T-cell (primary cell): ENCODE results near the gene IFNAR1. TPM values are rescaled to one million over a fixed set of nuclear protein-coding genes. Genes with fewer than 3 reads are reported as not detected.
A peak's percentile ranks its signal among the peaks of the same experiment; 100 is the strongest.
"Not testable (repeated sequence)": the region's sequence is repeated elsewhere in the genome, so short reads cannot be mapped to it uniquely, and the experiment has no call there.

Source experiments
- ATAC-seq, 4 experiments: fragments of 200-7000 bp in 3 of 4; fragments of 150-1000 bp in 1 of 4; cut with Tn5 transposase; replicated peaks in 1 of 4; 1 replicate in 3 of 4; 2 replicates in 1 of 4; pipeline ENCODE4 v1.10.0; 2021; ENCODE audit warnings: moderate library complexity in 3 of 4, mild to moderate bottlenecking in 2 of 4, moderate number of reproducible peaks in 1 of 4
- CTCF ChIA-PET, 2 donors: fragments of 300-600 bp; sonication (Branson Sonifier 250); formaldehyde crosslinking; loops; one replicate each; lab custom pipeline; 2022; ENCODE audit warnings: antibody characterized with exemption in 2 of 2; lab: Charles Lee
- POLR2A ChIA-PET, 2 donors: fragments of 300-600 bp; sonication (Branson Sonifier 250); formaldehyde crosslinking; loops; one replicate each; lab custom pipeline; 2022; ENCODE audit warnings: antibody characterized with exemption in 2 of 2; lab: Charles Lee
- DNase-seq, 35 experiments: peaks; one replicate each; pipeline versions ENCODE4 v3.0.0 to v3.0.0-alpha.2; 2013 to 2023
- H3K27ac ChIP-seq: one replicate; pipeline ENCODE4 v1.5.1; 2013; ENCODE audit warnings: low read length
- H3K27me3 ChIP-seq, 2 experiments: replicated peaks in 1 of 2; 1 replicate in 1 of 2; 2 replicates in 1 of 2; pipeline versions ENCODE4 v1.6.1 to v1.7.0; 2013; ENCODE audit warnings: low read length in 1 of 2, mixed read lengths in 1 of 2; ENCODE audit not compliant: control insufficient read depth in 2 of 2, insufficient read depth in 2 of 2; ENCODE audit errors: extremely low read depth in 1 of 2
- H3K36me3 ChIP-seq, 2 donors: 1 replicate in 1 of 2; 2 replicates in 1 of 2; pipeline versions ENCODE4 v1.6.1 to v1.7.0; 2013; ENCODE audit warnings: low read length in 1 of 2; ENCODE audit not compliant: control insufficient read depth in 2 of 2, insufficient read depth in 1 of 2; ENCODE audit errors: extremely low read depth in 1 of 2
- H3K4me1 ChIP-seq, 2 experiments: 1 replicate in 1 of 2; 2 replicates in 1 of 2; pipeline versions ENCODE4 v1.6.1 to v1.7.0; 2013; ENCODE audit warnings: low read length in 2 of 2, mixed read lengths in 1 of 2; ENCODE audit not compliant: insufficient read depth in 2 of 2, control insufficient read depth in 1 of 2; ENCODE audit errors: extremely low read depth in 1 of 2
- H3K4me3 ChIP-seq, 2 donors: 1 replicate in 1 of 2; 2 replicates in 1 of 2; pipeline versions ENCODE4 v1.5.1 to v1.7.0; 2013; ENCODE audit warnings: mild to moderate bottlenecking in 2 of 2, low read length in 1 of 2, moderate library complexity in 1 of 2; ENCODE audit not compliant: control insufficient read depth in 1 of 2; ENCODE audit errors: extremely low read depth in 1 of 2
- H3K9me3 ChIP-seq: 2 replicates; pipeline ENCODE4 v1.7.0; 2013
- H3K27ac Mint-ChIP-seq, 2 donors: one replicate each; pipeline ENCODE4 v1.8.0; 2020 to 2021; ENCODE audit warnings: mild to moderate bottlenecking in 2 of 2, mixed read lengths in 2 of 2
- H3K27me3 Mint-ChIP-seq, 2 donors: one replicate each; pipeline ENCODE4 v1.8.0; 2021 to 2022; ENCODE audit warnings: mixed read lengths in 2 of 2
- H3K36me3 Mint-ChIP-seq: one replicate; pipeline ENCODE4 v1.8.0; 2021; ENCODE audit warnings: mixed read lengths
- H3K4me1 Mint-ChIP-seq, 3 donors: one replicate each; pipeline ENCODE4 v1.8.0; 2020 to 2022; ENCODE audit warnings: mixed read lengths in 3 of 3, mild to moderate bottlenecking in 1 of 3
- H3K4me3 Mint-ChIP-seq, 3 donors: one replicate each; pipeline ENCODE4 v1.8.0; 2020 to 2022; ENCODE audit warnings: mild to moderate bottlenecking in 3 of 3, mixed read lengths in 3 of 3, moderate library complexity in 3 of 3
- H3K9me3 Mint-ChIP-seq, 3 donors: one replicate each; pipeline ENCODE4 v1.8.0; 2020 to 2022; ENCODE audit warnings: mixed read lengths in 3 of 3
- WGBS: methylation state at CpG from one replicate; pipeline ENCODE4 v1.1.5; 2013; ENCODE audit warnings: missing lambda C conversion rate; ENCODE audit not compliant: insufficient coverage; 5-methylcytosine and 5-hydroxymethylcytosine counted together
- total RNA-seq, 35 experiments: library from RNA in 6 of 35; stranded (reverse) in 6 of 35; fragments of 120-200 nt in 1 of 35; gene quantifications; one replicate each; pipeline versions ENCODE4 v1.2.1 to v1.2.4 and lab custom pipeline; 2013 to 2026

Gene IFNAR1
- total RNA-seq, 5 donors from 2014 or later (not counting 1 experiment from before 2014, with no cell fraction given) = 22.1 to 51.1 (median 45.6) TPM

- Mint-ChIP-seq H3K9me3 (peaks cover 0 to 12% (median 8%) of the 10 kb centered on the region in 3 donors), H3K4me1 (peaks cover 20 to 21% (median 21%) of the 10 kb centered on the region in 3 donors)
- DNase-seq, H3K9me3 ChIP-seq, H3K27ac ChIP-seq, H3K27me3 Mint-ChIP-seq, H3K27me3 ChIP-seq, H3K36me3 Mint-ChIP-seq, H3K36me3 ChIP-seq, H3K4me3 Mint-ChIP-seq, H3K27ac Mint-ChIP-seq, ATAC-seq, H3K4me3 ChIP-seq: not testable (repeated sequence)
- ChIA-PET CTCF (interaction anchor here in 1 of 2 donors (0.6 to 0.8 kb wide), 3 partner anchors 10 to 167 kb away, joined by 3 read pairs; no protein-coding TSS in a partner anchor), POLR2A (interaction anchor here in 1 of 2 donors (0.6 kb wide), 1 partner anchor 12 kb away, joined by 3 read pairs; no protein-coding TSS in a partner anchor)
- peaks cover 0 to 15% of the 10 kb centered on the region in 2 experiments for H3K4me1 ChIP-seq
- 78% methylated on average over 5 of the region's 10 CpGs for WGBS
Observed at GRCh38 chr21:33363911-33364609, 39.3 kb downstream of the IFNAR1 start.

GRCh38 chr21:33364830-33365229 lies 40.1 kb downstream of the IFNAR1 start:
- H3K36me3 ChIP-seq = no peaks in the 10 kb centered on the region
- WGBS = 80% methylated on average over 2 of the region's 5 CpGs
- H3K4me3 ChIP-seq = no peak overlapping the region
- peaks cover 0 to 15% of the 10 kb centered on the region in 2 experiments for H3K4me1 ChIP-seq
- H3K27me3 ChIP-seq = no peaks in the 10 kb centered on the region
- Mint-ChIP-seq H3K27me3 (no peaks in the 10 kb centered on the region), H3K27ac (no peak overlapping the region), H3K4me3 (no peak overlapping the region), H3K36me3 (peaks cover 6% of the 10 kb centered on the region), H3K9me3 (peaks cover 0 to 12% (median 8%) of the 10 kb centered on the region in 3 donors), H3K4me1 (peaks cover 20 to 23% (median 21%) of the 10 kb centered on the region in 3 donors)
- H3K9me3 ChIP-seq = no peaks in the 10 kb centered on the region
- CTCF ChIA-PET = no interaction called here
- ATAC-seq (no peak), DNase-seq (no peak)
- no peak overlapping the region for H3K27ac ChIP-seq
- POLR2A ChIA-PET = no interaction called here

- Histone ChIP-seq H3K36me3 (no peaks in the 10 kb centered on the region), H3K9me3 (no peaks in the 10 kb centered on the region), H3K27me3 (peaks cover 0 to 2% of the 10 kb centered on the region in 2 experiments), H3K4me1 (peaks cover 0 to under 1% of the 10 kb centered on the region in 2 experiments), H3K27ac (no peak overlapping the region), H3K4me3 (no peak overlapping the region)
- Mint-ChIP-seq H3K4me3 (no peak overlapping the region), H3K27me3 (no peaks in the 10 kb centered on the region), H3K9me3 (peaks cover 0 to 12% (median 8%) of the 10 kb centered on the region in 3 donors), H3K27ac (peak overlapping the region in 1 of 2 donors; percentile 15), H3K36me3 (peaks cover 6% of the 10 kb centered on the region), H3K4me1 (peaks cover 4 to 9% (median 5%) of the 10 kb centered on the region in 3 donors)
- ChIA-PET POLR2A (no interaction called here), CTCF (interaction anchor here in 1 of 2 donors (0.6 kb wide), 1 partner anchor 169 kb away, joined by 3 read pairs; no protein-coding TSS in a partner anchor)
- DNase-seq (no peak), ATAC-seq (no peak)
- whole genome bisulfite sequencing = 80% methylated on average over 1 of the region's 7 CpGs
Observed at GRCh38 chr21:33367309-33367973, 42.7 kb downstream of the IFNAR1 start.

GRCh38 chr21:33368124-33368523 lies 43.4 kb downstream of the IFNAR1 start:
- Mint-ChIP-seq H3K36me3 (peaks cover 6% of the 10 kb centered on the region), H3K4me3 (no peak overlapping the region), H3K27me3 (no peaks in the 10 kb centered on the region), H3K27ac (no peak overlapping the region), H3K4me1 (peaks cover 0 to 4% (median 0%) of the 10 kb centered on the region in 3 donors), H3K9me3 (peaks cover 0 to 12% (median 8%) of the 10 kb centered on the region in 3 donors)
- CTCF ChIA-PET = interaction anchor here in 1 of 2 donors (0.6 kb wide), 1 partner anchor 170 kb away, joined by 3 read pairs; no protein-coding TSS in a partner anchor
- H3K4me1 ChIP-seq = no peaks in the 10 kb centered on the region
- H3K27ac ChIP-seq = no peak overlapping the region
- H3K9me3 ChIP-seq = no peaks in the 10 kb centered on the region
- no peak overlapping the region for H3K4me3 ChIP-seq
- DNase-seq = no peak
- WGBS = 58% methylated on average over 2 of the region's 4 CpGs
- POLR2A ChIA-PET = no interaction called here
- ATAC-seq = no peak
- H3K27me3 ChIP-seq = peaks cover 0 to 5% of the 10 kb centered on the region in 2 experiments
- H3K36me3 ChIP-seq = no peaks in the 10 kb centered on the region

- no peak overlapping the region for H3K27ac ChIP-seq
- no peaks in the 10 kb centered on the region for H3K36me3 ChIP-seq
- H3K27ac Mint-ChIP-seq = no peak overlapping the region
- CTCF ChIA-PET = interaction anchor here in 1 of 2 donors (0.7 kb wide), 1 partner anchor 158 kb away, joined by 6 read pairs; no protein-coding TSS in a partner anchor
- peaks cover 0 to 12% (median 8%) of the 10 kb centered on the region in 3 donors for H3K9me3 Mint-ChIP-seq
- H3K27me3 Mint-ChIP-seq = no peaks in the 10 kb centered on the region
- no peak overlapping the region for H3K4me3 Mint-ChIP-seq
- H3K4me1 ChIP-seq = no peaks in the 10 kb centered on the region
- WGBS = no CpG with 5 or more reads among the region's 3 CpGs
- H3K36me3 Mint-ChIP-seq = peaks cover 6% of the 10 kb centered on the region
- H3K4me3 ChIP-seq = no peak overlapping the region
- no peaks in the 10 kb centered on the region for H3K9me3 ChIP-seq
- POLR2A ChIA-PET = interaction anchor here in 1 of 2 donors (0.6 kb wide), 1 partner anchor 91 kb away, joined by 3 read pairs; no protein-coding TSS in a partner anchor
- H3K27me3 ChIP-seq = peaks cover 0 to 9% of the 10 kb centered on the region in 2 experiments
- ATAC-seq (no peak), DNase-seq (no peak)
- H3K4me1 Mint-ChIP-seq = peaks cover 0 to 5% (median 0%) of the 10 kb centered on the region in 3 donors
Observed at GRCh38 chr21:33368576-33368975, 43.8 kb downstream of the IFNAR1 start.

GRCh38 chr21:33369586-33369985 lies 44.8 kb downstream of the IFNAR1 start:
- Mint-ChIP-seq H3K9me3 (peaks cover 0 to 12% (median 8%) of the 10 kb centered on the region in 3 donors), H3K4me1 (peaks cover 0 to 12% (median 2%) of the 10 kb centered on the region in 3 donors), H3K4me3 (no peak overlapping the region), H3K27ac (no peak overlapping the region), H3K27me3 (no peaks in the 10 kb centered on the region), H3K36me3 (peaks cover 6% of the 10 kb centered on the region)
- Histone ChIP-seq H3K27me3 (peaks cover 0 to 10% of the 10 kb centered on the region in 2 experiments), H3K36me3 (no peaks in the 10 kb centered on the region), H3K4me3 (no peak overlapping the region), H3K4me1 (peaks cover under 1 to 2% of the 10 kb centered on the region in 2 experiments), H3K27ac (no peak overlapping the region), H3K9me3 (no peaks in the 10 kb centered on the region)
- WGBS = no CpG with 5 or more reads among the region's 1 CpG
- no peak for ATAC-seq
- no peak for DNase-seq
- ChIA-PET CTCF (no interaction called here), POLR2A (interaction anchor here in 1 of 2 donors (0.6 kb wide), 1 partner anchor 90 kb away, joined by 3 read pairs; no protein-coding TSS in a partner anchor)
